CD4-positive, alpha-beta T cell (primary cell): Measurements from ENCODE around the gene PAF1. TPM values are rescaled to one million over a fixed set of nuclear protein-coding genes. Genes with fewer than 3 reads are reported as not detected.

Experiments used
- ATAC-seq: fragments of 200-7000 bp; cut with Tn5 transposase; one replicate; pipeline ENCODE4 v1.10.0; 2022; ENCODE audit warnings: mild to moderate bottlenecking; ENCODE audit not compliant: poor library complexity
- CTCF ChIA-PET: fragments of 350-600 bp; sonication (Branson Sonifier 250); formaldehyde crosslinking; loops from one replicate; lab custom pipeline; 2021; ENCODE audit warnings: antibody characterized with exemption, inconsistent platforms; lab: Charles Lee
- POLR2A ChIA-PET: fragments of 350-600 bp; sonication (Branson Sonifier 250); formaldehyde crosslinking; loops from one replicate; lab custom pipeline; 2021; ENCODE audit warnings: antibody characterized with exemption, inconsistent platforms; lab: Charles Lee
- DNase-seq, 14 experiments: peaks; one replicate each; pipeline ENCODE4 v3.0.0-alpha.2; 2013 to 2020; ENCODE audit warnings: mixed read lengths in 2 of 14
- H3K27ac ChIP-seq, 2 donors: one replicate each; pipeline versions ENCODE4 v1.5.1 to v1.7.0; 2013; ENCODE audit warnings: low read length in 2 of 2, low read depth in 1 of 2, mild to moderate bottlenecking in 1 of 2
- H3K27me3 ChIP-seq, 2 experiments: 1 replicate in 1 of 2; 2 replicates in 1 of 2; pipeline versions ENCODE4 v1.6.1 to v1.7.0; 2013; ENCODE audit warnings: low read length in 2 of 2, control low read depth in 1 of 2, mild to moderate bottlenecking in 1 of 2, moderate library complexity in 1 of 2; ENCODE audit not compliant: insufficient read depth in 2 of 2, control insufficient read depth in 1 of 2
- H3K36me3 ChIP-seq: one replicate; pipeline ENCODE4 v1.6.1; 2013; ENCODE audit warnings: low read length, control low read depth; ENCODE audit not compliant: insufficient read depth
- H3K4me1 ChIP-seq: one replicate; pipeline ENCODE4 v1.6.1; 2013; ENCODE audit warnings: low read length, control low read depth; ENCODE audit not compliant: insufficient read depth
- H3K4me3 ChIP-seq: one replicate; pipeline ENCODE4 v1.5.1; 2013; ENCODE audit warnings: mild to moderate bottlenecking, low read length, moderate library complexity
- H3K9me3 ChIP-seq, 2 experiments: 1 replicate in 1 of 2; 2 replicates in 1 of 2; pipeline versions ENCODE4 v1.6.1 to v1.7.0; 2013; ENCODE audit warnings: low read length in 2 of 2, mild to moderate bottlenecking in 2 of 2, control low read depth in 1 of 2, moderate library complexity in 1 of 2; ENCODE audit not compliant: control insufficient read depth in 1 of 2, insufficient read depth in 1 of 2
- H3K27ac Mint-ChIP-seq: one replicate; pipeline ENCODE4 v1.8.0; 2020; ENCODE audit warnings: mixed read lengths
- H3K27me3 Mint-ChIP-seq: one replicate; pipeline ENCODE4 v1.8.0; 2021; ENCODE audit warnings: mixed read lengths
- H3K36me3 Mint-ChIP-seq: one replicate; pipeline ENCODE4 v1.8.0; 2021; ENCODE audit warnings: low read depth, mixed read lengths
- H3K4me1 Mint-ChIP-seq: one replicate; pipeline ENCODE4 v1.8.0; 2021; ENCODE audit warnings: low read depth, mixed read lengths
- H3K4me3 Mint-ChIP-seq: one replicate; pipeline ENCODE4 v1.8.0; 2020; ENCODE audit warnings: mild to moderate bottlenecking, mixed read lengths
- H3K9me3 Mint-ChIP-seq: one replicate; pipeline ENCODE4 v1.8.0; 2020; ENCODE audit warnings: mixed read lengths
- intact Hi-C, 2 experiments: fragments of 100-400 bp; cut with DNase I in 1 of 2; cut with micrococcal nuclease in 1 of 2; formaldehyde crosslinking; loops; one replicate each; pipeline versions ENCODE4 v1.15.1 to v1.9.0; 2023 to 2025; cut with DNase I, micrococcal nuclease
- polyA plus RNA-seq, 2 donors: library from polyadenylated mRNA; unstranded; fragments of 120-200 nt; gene quantifications; one replicate each; pipeline ENCODE4 v1.2.1, GENCODE V29; 2013
- total RNA-seq, 174 experiments: library from RNA in 2 of 174; stranded (reverse) in 2 of 174; gene quantifications; one replicate each; pipeline ENCODE4 v1.2.3 and lab custom pipeline; 2021 to 2026
- TF ChIP-seq, protein P1 (sequence below): fragments of 200-600 bp; IDR thresholded peaks from one replicate; pipeline ENCODE4 v1.8.0; 2022; ENCODE audit warnings: antibody characterized with exemption, mild to moderate bottlenecking

Gene PAF1
- total RNA-seq: 100 to 1,000 TPM in 1 of 2 experiments, 10 to 100 TPM in 1; 99.6 to 101 TPM
- 39.7 TPM for polyA plus RNA-seq (2013, experiment 1 of 2)
- 50.5 TPM for polyA plus RNA-seq (2013, experiment 2 of 2)
- 38.8 to 159 (median 71.3) reads per million in 172 experiments for total RNA-seq (lab: John Stamatoyannopoulos, UW)

DNA sequence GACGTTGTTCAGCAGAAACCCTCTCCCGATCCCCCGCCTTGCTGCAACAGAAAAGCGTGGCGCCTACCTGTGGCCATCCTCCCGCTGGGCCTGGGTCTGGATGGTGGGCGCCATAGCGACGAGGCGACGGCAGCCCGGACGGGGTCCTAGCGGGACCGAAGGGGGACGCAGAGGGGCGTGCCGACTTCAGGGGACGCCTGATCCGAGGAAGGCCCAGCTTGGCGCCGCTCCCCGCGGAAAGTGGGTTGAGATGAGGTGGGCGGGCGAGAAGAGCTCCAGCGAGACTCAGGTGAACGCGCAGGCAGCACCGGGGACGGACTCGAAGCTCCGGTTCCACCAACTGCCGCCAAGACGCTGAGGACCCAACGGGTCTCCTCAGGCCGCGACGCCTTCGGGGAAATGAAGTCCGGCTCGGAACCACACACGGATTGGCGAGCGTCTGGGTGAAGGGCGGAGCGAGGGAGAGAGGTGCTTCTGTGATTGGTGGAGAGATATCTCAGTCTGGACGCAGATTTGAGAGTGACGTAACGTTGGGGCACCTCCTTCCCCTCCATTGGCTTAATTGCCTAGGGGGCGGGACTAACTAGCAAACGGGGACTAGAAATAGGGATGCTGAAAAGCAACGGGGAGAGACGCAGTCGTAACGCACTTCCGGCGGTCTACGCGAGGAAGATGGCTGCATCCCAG, at the start of gene PAF1, which contains the start of gene MED29:
Gene PAF1, minus strand, starts transcription at position 356 of the 687 bp plus-strand sequence. Its CDS starts 242 bp downstream, at position 114.
Gene MED29, plus strand, starts transcription at position 628 of the 687 bp plus-strand sequence. Its CDS starts 45 bp downstream, at position 673.
- intact Hi-C loops: loop anchor here (1.0 to 5.0 kb wide), 10 partner anchors 10 to 264 kb away; partner anchors contain the start of genes SUPT5H (in 2 of the 2), EID2B (in 1 of the 2), PAK4 (in 1 of the 2) and PLEKHG2 (in 1 of the 2)
- DNase-seq (peak; percentile 91 to 100 (median 94)), ATAC-seq (peak; percentile 90)
- peaks cover 44% of the 10 kb centered on the region for H3K4me1 ChIP-seq
- peak within 1 kb of the TSS; percentile 98 to 100 for H3K27ac ChIP-seq
- CTCF ChIA-PET: interaction anchor here (0.8 to 2.2 kb wide), 6 partner anchors 21 to 112 kb away, joined by 3 to 31 read pairs (median 5); partner anchors contain the start of genes PLEKHG2, RPS16, SAMD4B and SUPT5H
- TF ChIP-seq, protein P1, sequence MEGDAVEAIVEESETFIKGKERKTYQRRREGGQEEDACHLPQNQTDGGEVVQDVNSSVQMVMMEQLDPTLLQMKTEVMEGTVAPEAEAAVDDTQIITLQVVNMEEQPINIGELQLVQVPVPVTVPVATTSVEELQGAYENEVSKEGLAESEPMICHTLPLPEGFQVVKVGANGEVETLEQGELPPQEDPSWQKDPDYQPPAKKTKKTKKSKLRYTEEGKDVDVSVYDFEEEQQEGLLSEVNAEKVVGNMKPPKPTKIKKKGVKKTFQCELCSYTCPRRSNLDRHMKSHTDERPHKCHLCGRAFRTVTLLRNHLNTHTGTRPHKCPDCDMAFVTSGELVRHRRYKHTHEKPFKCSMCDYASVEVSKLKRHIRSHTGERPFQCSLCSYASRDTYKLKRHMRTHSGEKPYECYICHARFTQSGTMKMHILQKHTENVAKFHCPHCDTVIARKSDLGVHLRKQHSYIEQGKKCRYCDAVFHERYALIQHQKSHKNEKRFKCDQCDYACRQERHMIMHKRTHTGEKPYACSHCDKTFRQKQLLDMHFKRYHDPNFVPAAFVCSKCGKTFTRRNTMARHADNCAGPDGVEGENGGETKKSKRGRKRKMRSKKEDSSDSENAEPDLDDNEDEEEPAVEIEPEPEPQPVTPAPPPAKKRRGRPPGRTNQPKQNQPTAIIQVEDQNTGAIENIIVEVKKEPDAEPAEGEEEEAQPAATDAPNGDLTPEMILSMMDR: no peak
- peak within 1 kb of the TSS; percentile 96 for H3K27ac Mint-ChIP-seq
- H3K27me3 Mint-ChIP-seq: no peaks in the 10 kb centered on the region
- H3K9me3 ChIP-seq: no peaks in the 10 kb centered on the region
- H3K4me3 Mint-ChIP-seq: peak within 1 kb of the TSS; percentile 90
- H3K4me3 ChIP-seq: peak within 1 kb of the TSS; percentile 91
- no peaks in the 10 kb centered on the region for H3K27me3 ChIP-seq
- POLR2A ChIA-PET: interaction anchor here (0.7 to 6.4 kb wide), 18 partner anchors 14 to 1017 kb away, joined by 3 to 144 read pairs (median 4); partner anchors contain the start of genes DYRK1B, GMFG, PLEKHG2 and PSMD8
- peaks cover 78% of the 10 kb centered on the region for H3K36me3 Mint-ChIP-seq
- peaks cover 33% of the 10 kb centered on the region for H3K4me1 Mint-ChIP-seq
- H3K36me3 ChIP-seq: peaks cover 65% of the 10 kb centered on the region
- no peaks in the 10 kb centered on the region for H3K9me3 Mint-ChIP-seq

DNA sequence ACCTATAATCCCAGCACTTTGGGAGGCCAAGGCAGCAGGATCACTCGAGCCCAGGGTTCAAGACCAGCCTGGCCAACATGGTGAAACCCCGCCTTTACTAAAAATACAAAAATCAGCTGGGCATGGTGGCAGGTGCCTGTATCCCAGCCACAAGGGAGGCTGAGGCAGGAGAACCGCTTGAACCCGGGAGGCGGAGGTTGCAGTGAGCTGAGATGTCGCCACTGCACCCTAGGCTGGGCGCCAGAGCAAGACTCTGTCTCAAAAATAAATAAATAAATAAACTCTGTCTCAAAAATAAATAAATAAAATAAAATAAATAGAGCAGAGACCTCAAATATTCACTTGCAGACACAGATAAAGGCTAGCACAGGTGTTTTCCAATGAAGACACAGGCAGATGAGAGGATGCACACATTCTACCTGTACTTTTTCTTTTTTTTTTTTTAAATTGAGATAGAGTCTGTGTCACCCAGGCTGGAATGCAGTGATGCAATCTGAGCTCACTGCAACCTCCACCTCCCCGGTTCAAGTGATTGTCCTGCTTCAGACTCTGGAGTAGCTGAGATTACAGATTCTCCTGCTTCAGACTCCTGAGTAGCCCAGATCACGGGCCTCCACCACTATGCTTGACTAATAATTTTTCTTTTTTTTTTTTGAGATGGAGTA, 47.5 kb upstream of the PAF1 start:
- Mint-ChIP-seq H3K27ac (no peak overlapping the region), H3K9me3 (no peaks in the 10 kb centered on the region), H3K4me3 (peak overlapping the region; percentile 48), H3K4me1 (peaks cover 40% of the 10 kb centered on the region), H3K27me3 (no peaks in the 10 kb centered on the region), H3K36me3 (peaks cover 29% of the 10 kb centered on the region)
- ChIA-PET POLR2A (no interaction called here), CTCF (interaction anchor here (0.5 kb wide), 1 partner anchor 17 kb away, joined by 3 read pairs; no protein-coding TSS in a partner anchor)
- H3K9me3 ChIP-seq: no peaks in the 10 kb centered on the region
- DNase-seq (no peak), ATAC-seq (no peak)
- H3K36me3 ChIP-seq: peaks cover 17% of the 10 kb centered on the region
- intact Hi-C loops: loop anchor here in 1 of 2 experiments (5.0 kb wide), 2 partner anchors 96 to 394 kb away; partner anchors contain the start of genes DYRK1B and SAMD4B
- no peak overlapping the region for H3K27ac ChIP-seq
- H3K4me1 ChIP-seq: peaks cover 35% of the 10 kb centered on the region
- TF ChIP-seq, protein P1: no peak
- no peaks in the 10 kb centered on the region for H3K27me3 ChIP-seq
- no peak overlapping the region for H3K4me3 ChIP-seq

DNA sequence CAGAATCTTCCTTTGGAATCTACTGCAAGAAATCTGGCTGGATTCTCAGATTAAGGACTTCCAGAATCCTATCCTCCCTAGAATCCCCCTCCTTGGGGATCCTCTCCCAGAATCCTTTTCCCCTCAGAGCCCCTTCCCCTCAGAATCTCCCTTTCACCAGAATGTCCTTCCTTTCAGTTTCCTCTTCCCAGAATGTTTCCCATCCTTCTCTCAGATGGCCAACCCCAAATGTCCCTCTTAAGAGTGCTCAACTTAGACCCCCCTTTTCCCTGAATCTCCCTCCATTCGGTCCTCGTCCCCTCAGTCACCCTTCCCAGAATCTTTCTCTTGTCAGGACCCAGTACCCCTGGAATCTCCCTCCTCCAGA, 45.4 kb upstream of the PAF1 start:
- Histone ChIP-seq H3K4me3 (peak overlapping the region; percentile 96), H3K27ac (peak overlapping the region; percentile 87 to 90), H3K9me3 (no peaks in the 10 kb centered on the region), H3K4me1 (peaks cover 49% of the 10 kb centered on the region), H3K36me3 (peaks cover 33% of the 10 kb centered on the region), H3K27me3 (no peaks in the 10 kb centered on the region)
- CTCF ChIA-PET: interaction anchor here (1.2 to 1.9 kb wide), 6 partner anchors 9 to 66 kb away, joined by 3 to 14 read pairs (median 6); partner anchors contain the start of genes MED29, PAF1, PLEKHG2 and SUPT5H
- POLR2A ChIA-PET: interaction anchor here (0.6 to 5.9 kb wide), 36 partner anchors 9 to 1928 kb away, joined by 3 to 163 read pairs (median 8); partner anchors contain the start of genes B9D2, C19orf47, DYRK1B and EID2
- intact Hi-C loops: loop anchor here (1.0 to 5.0 kb wide), 8 partner anchors 9 to 396 kb away; partner anchors contain the start of genes SUPT5H (in 2 of the 2), DYRK1B (in 1 of the 2), EID2B (in 1 of the 2) and MED29 (in 1 of the 2)
- H3K4me1 Mint-ChIP-seq: peaks cover 48% of the 10 kb centered on the region
- no peaks in the 10 kb centered on the region for H3K9me3 Mint-ChIP-seq
- peak in 1 of 14 experiments; percentile 42 for DNase-seq
- peaks cover 45% of the 10 kb centered on the region for H3K36me3 Mint-ChIP-seq
- no peaks in the 10 kb centered on the region for H3K27me3 Mint-ChIP-seq
- TF ChIP-seq, protein P1: no peak
- peak overlapping the region; percentile 99 for H3K4me3 Mint-ChIP-seq
- peak overlapping the region; percentile 93 for H3K27ac Mint-ChIP-seq
- no peak for ATAC-seq
